ENCODE measurements around the gene SLCO4A1. TPM values are rescaled to one million over a fixed set of nuclear protein-coding genes. Genes with fewer than 3 reads are reported as not detected.
A peak's percentile ranks its signal among the peaks of the same experiment; 100 is the strongest.

SLCO4A1 gene
- 6.0 and 13.3 TPM in 2 replicates for total RNA-seq (2014; rRNA removed; shearing (Covaris generic))

GRCh38 chr20:62642051-62642665 is at the start of gene SLCO4A1:
TSS of gene SLCO4A1 (plus strand) at chr20:62642503. CDS start at chr20:62656455, 13,952 bp downstream.
- peak; percentile 78 to 85 for DNase-seq (ENCODE audit: low read depth in 1 of 2, low spot score in 2 of 2)
- Histone ChIP-seq H3K4me3 (peak within 1 kb of the TSS; percentile 42), H3K27me3 (replicated peaks) (peaks cover 3% of the 10 kb centered on the region; the same call in 1 of the 2 replicates), H3K9me3 (replicated peaks) (no peaks in the 10 kb centered on the region), H3K36me3 (0 out of 2 replicates have a peak, but pooled peaks cover 2% of the 10 kb centered on the region), H3K4me1 (replicated peaks) (peaks cover 31% of the 10 kb centered on the region), H3K27ac (no peak within 1 kb of the TSS)

GRCh38 chr20:62592506-62593177 is 49.7 kb upstream of the SLCO4A1 start:
- H3K36me3 ChIP-seq = no peaks in the 10 kb centered on the region
- H3K27ac ChIP-seq = no peak overlapping the region
- H3K9me3 ChIP-seq (replicated peaks) = no peaks in the 10 kb centered on the region
- H3K4me1 ChIP-seq (replicated peaks) = peaks cover 9% of the 10 kb centered on the region
- no peak overlapping the region for H3K4me3 ChIP-seq
- peaks cover 23% of the 10 kb centered on the region for H3K27me3 ChIP-seq (replicated peaks)
- DNase-seq (ENCODE audit: low read depth in 1 of 2, low spot score in 2 of 2) = no peak

GRCh38 chr20:62593616-62594015 is 48.7 kb upstream of the SLCO4A1 start:
- H3K27me3 ChIP-seq (replicated peaks) = peaks cover 15% of the 10 kb centered on the region
- H3K4me3 ChIP-seq = no peak overlapping the region
- no peak overlapping the region for H3K27ac ChIP-seq
- DNase-seq (ENCODE audit: low read depth in 1 of 2, low spot score in 2 of 2) = no peak
- H3K36me3 ChIP-seq = no peaks in the 10 kb centered on the region
- H3K9me3 ChIP-seq (replicated peaks) = no peaks in the 10 kb centered on the region
- peaks cover 9% of the 10 kb centered on the region for H3K4me1 ChIP-seq (replicated peaks)

- peaks cover 7% of the 10 kb centered on the region for H3K4me1 ChIP-seq (replicated peaks)
- no peak overlapping the region for H3K27ac ChIP-seq
- no peak for DNase-seq (ENCODE audit: low read depth in 1 of 2, low spot score in 2 of 2)
- no peaks in the 10 kb centered on the region for H3K9me3 ChIP-seq (replicated peaks)
- H3K27me3 ChIP-seq (replicated peaks) = peaks cover 15% of the 10 kb centered on the region
- H3K36me3 ChIP-seq = no peaks in the 10 kb centered on the region
- no peak overlapping the region for H3K4me3 ChIP-seq
Measured at GRCh38 chr20:62595069-62595468, 47.2 kb upstream of the SLCO4A1 start.

GRCh38 chr20:62595491-62595890 is 46.8 kb upstream of the SLCO4A1 start:
- H3K4me3 ChIP-seq = no peak overlapping the region
- peak in 1 of 2 experiments; percentile 63 for DNase-seq (ENCODE audit: low read depth in 1 of 2, low spot score in 2 of 2)
- H3K36me3 ChIP-seq = no peaks in the 10 kb centered on the region
- H3K27ac ChIP-seq = no peak overlapping the region
- H3K4me1 ChIP-seq (replicated peaks) = peaks cover 5% of the 10 kb centered on the region
- peaks cover 15% of the 10 kb centered on the region for H3K27me3 ChIP-seq (replicated peaks)
- no peaks in the 10 kb centered on the region for H3K9me3 ChIP-seq (replicated peaks)

GRCh38 chr20:62596486-62596885 is 45.8 kb upstream of the SLCO4A1 start:
- no peak for DNase-seq (ENCODE audit: low read depth in 1 of 2, low spot score in 2 of 2)
- Histone ChIP-seq H3K4me3 (no peak overlapping the region), H3K27me3 (replicated peaks) (peaks cover 19% of the 10 kb centered on the region), H3K36me3 (no peaks in the 10 kb centered on the region), H3K4me1 (replicated peaks) (peaks cover 5% of the 10 kb centered on the region), H3K9me3 (replicated peaks) (no peaks in the 10 kb centered on the region), H3K27ac (no peak overlapping the region)

GRCh38 chr20:62596921-62597320 is 45.4 kb upstream of the SLCO4A1 start:
- Histone ChIP-seq H3K27me3 (replicated peaks) (peaks cover 22% of the 10 kb centered on the region), H3K27ac (no peak overlapping the region), H3K36me3 (no peaks in the 10 kb centered on the region), H3K4me3 (no peak overlapping the region), H3K9me3 (replicated peaks) (no peaks in the 10 kb centered on the region), H3K4me1 (replicated peaks) (peaks cover 5% of the 10 kb centered on the region)
- DNase-seq (ENCODE audit: low read depth in 1 of 2, low spot score in 2 of 2) = no peak

GRCh38 chr20:62597416-62598115 is 44.7 kb upstream of the SLCO4A1 start:
- H3K36me3 ChIP-seq = no peaks in the 10 kb centered on the region
- peaks cover 5% of the 10 kb centered on the region for H3K4me1 ChIP-seq (replicated peaks)
- H3K9me3 ChIP-seq (replicated peaks) = no peaks in the 10 kb centered on the region
- peaks cover 22% of the 10 kb centered on the region for H3K27me3 ChIP-seq (replicated peaks)
- no peak overlapping the region for H3K4me3 ChIP-seq
- no peak overlapping the region for H3K27ac ChIP-seq
- DNase-seq (ENCODE audit: low read depth in 1 of 2, low spot score in 2 of 2) = no peak

- H3K4me1 ChIP-seq (replicated peaks) = peaks cover 16% of the 10 kb centered on the region
- H3K27me3 ChIP-seq (replicated peaks) = peaks cover 22% of the 10 kb centered on the region
- H3K4me3 ChIP-seq = no peak overlapping the region
- DNase-seq (ENCODE audit: low read depth in 1 of 2, low spot score in 2 of 2) = no peak
- no peaks in the 10 kb centered on the region for H3K9me3 ChIP-seq (replicated peaks)
- H3K36me3 ChIP-seq = no peaks in the 10 kb centered on the region
- H3K27ac ChIP-seq = no peak overlapping the region
Measured at GRCh38 chr20:62598761-62599194, 43.5 kb upstream of the SLCO4A1 start.

- Histone ChIP-seq H3K27ac (no peak overlapping the region), H3K4me1 (replicated peaks) (peaks cover 22% of the 10 kb centered on the region), H3K9me3 (replicated peaks) (no peaks in the 10 kb centered on the region), H3K36me3 (no peaks in the 10 kb centered on the region), H3K27me3 (replicated peaks) (peaks cover 22% of the 10 kb centered on the region), H3K4me3 (no peak overlapping the region)
- no peak for DNase-seq (ENCODE audit: low read depth in 1 of 2, low spot score in 2 of 2)
Measured at GRCh38 chr20:62599216-62600110, 42.8 kb upstream of the SLCO4A1 start.

- H3K4me1 ChIP-seq (replicated peaks) = peaks cover 17% of the 10 kb centered on the region
- H3K27ac ChIP-seq = no peak overlapping the region
- no peak for DNase-seq (ENCODE audit: low read depth in 1 of 2, low spot score in 2 of 2)
- no peaks in the 10 kb centered on the region for H3K9me3 ChIP-seq (replicated peaks)
- H3K27me3 ChIP-seq (replicated peaks) = peaks cover 11% of the 10 kb centered on the region
- H3K36me3 ChIP-seq = no peaks in the 10 kb centered on the region
- H3K4me3 ChIP-seq = no peak overlapping the region
Measured at GRCh38 chr20:62601172-62601571, 41.1 kb upstream of the SLCO4A1 start.

GRCh38 chr20:62601714-62602113 is 40.6 kb upstream of the SLCO4A1 start:
- Histone ChIP-seq H3K27ac (no peak overlapping the region), H3K27me3 (replicated peaks) (peaks cover 7% of the 10 kb centered on the region), H3K9me3 (replicated peaks) (no peaks in the 10 kb centered on the region), H3K36me3 (no peaks in the 10 kb centered on the region), H3K4me3 (no peak overlapping the region), H3K4me1 (replicated peaks) (peaks cover 17% of the 10 kb centered on the region)
- DNase-seq (ENCODE audit: low read depth in 1 of 2, low spot score in 2 of 2) = no peak

GRCh38 chr20:62602550-62602949 is 39.8 kb upstream of the SLCO4A1 start:
- Histone ChIP-seq H3K36me3 (no peaks in the 10 kb centered on the region), H3K27ac (no peak overlapping the region), H3K4me3 (no peak overlapping the region), H3K4me1 (replicated peaks) (peaks cover 17% of the 10 kb centered on the region), H3K27me3 (replicated peaks) (peaks cover 7% of the 10 kb centered on the region), H3K9me3 (replicated peaks) (no peaks in the 10 kb centered on the region)
- DNase-seq (ENCODE audit: low read depth in 1 of 2, low spot score in 2 of 2) = no peak

Data from SJSA1 (cell line).